Measurements from ENCODE around the gene COX19. TPM values are rescaled to one million over a fixed set of nuclear protein-coding genes. Genes with fewer than 3 reads are reported as not detected.

COX19 gene
- total RNA-seq, 4 donors from 2014 or later = 15.9 to 41.3 (median 24.7) TPM

GRCh38 chr7:999149-999879 lies 24.0 kb upstream of the COX19 start:
- no peak for TF ChIP-seq POLR2A (IDR thresholded peaks at IDR 0.05)
- no peak for TF ChIP-seq CTCF (IDR thresholded peaks at IDR 0.05)
- Histone ChIP-seq H3K4me3 (no peak overlapping the region), H3K4me1 (peaks cover 0 to 8% (median 0%) of the 10 kb centered on the region in 4 donors), H3K27me3 (no peaks in the 10 kb centered on the region), H3K9me3 (no peaks in the 10 kb centered on the region), H3K27ac (no peak overlapping the region), H3K36me3 (peaks cover 0 to 6% (median 0%) of the 10 kb centered on the region in 3 donors)
- no peak for DNase-seq

- Histone ChIP-seq H3K9me3 (no peaks in the 10 kb centered on the region), H3K27me3 (no peaks in the 10 kb centered on the region), H3K36me3 (peaks cover 0 to 6% (median 0%) of the 10 kb centered on the region in 3 donors), H3K27ac (no peak overlapping the region), H3K4me1 (peaks cover 0 to 18% (median 3%) of the 10 kb centered on the region in 4 donors), H3K4me3 (no peak overlapping the region)
- no peak for DNase-seq
- TF ChIP-seq CTCF (IDR thresholded peaks at IDR 0.05) = no peak
- TF ChIP-seq POLR2A (IDR thresholded peaks at IDR 0.05) = no peak
These were observed 22.4 kb upstream of the COX19 start for GRCh38 chr7:997404-998395.

GRCh38 chr7:996079-996872 lies 20.9 kb upstream of the COX19 start:
- peaks cover 0 to 20% (median 3%) of the 10 kb centered on the region in 4 donors for H3K4me1 ChIP-seq
- H3K9me3 ChIP-seq = no peaks in the 10 kb centered on the region
- no peaks in the 10 kb centered on the region for H3K27me3 ChIP-seq
- no peak for TF ChIP-seq CTCF (IDR thresholded peaks at IDR 0.05)
- no peak for TF ChIP-seq POLR2A (IDR thresholded peaks at IDR 0.05)
- no peak for DNase-seq
- peaks cover 0 to 6% (median 0%) of the 10 kb centered on the region in 3 donors for H3K36me3 ChIP-seq
- no peak overlapping the region for H3K27ac ChIP-seq
- H3K4me3 ChIP-seq = no peak overlapping the region

GRCh38 chr7:995571-995970 lies 20.2 kb upstream of the COX19 start:
- Histone ChIP-seq H3K27ac (no peak overlapping the region), H3K9me3 (no peaks in the 10 kb centered on the region), H3K36me3 (peaks cover 0 to 6% (median 0%) of the 10 kb centered on the region in 3 donors), H3K4me3 (no peak overlapping the region), H3K27me3 (no peaks in the 10 kb centered on the region), H3K4me1 (peaks cover 0 to 20% (median 3%) of the 10 kb centered on the region in 4 donors)
- no peak for TF ChIP-seq CTCF (IDR thresholded peaks at IDR 0.05)
- no peak for DNase-seq
